Fibroblast of pulmonary artery (primary cell): ENCODE results near the gene PARD3.

Experiments
- DNase-seq: peaks from one replicate; pipeline ENCODE4 v3.0.0-alpha.2; 2010; ENCODE audit warnings: low read depth
- H3K4me3 ChIP-seq: replicated peaks from 2 replicates; pipeline ENCODE4 v1.5.1; 2011; ENCODE audit warnings: low read depth, mild to moderate bottlenecking, control low read depth, low read length, moderate library complexity
- CTCF ChIP-seq: IDR thresholded peaks from 2 replicates; pipeline ENCODE4 v1.5.1; 2011; ENCODE audit warnings: mild to moderate bottlenecking, control low read depth, low read length, inconsistent platforms; ENCODE audit errors: missing control alignments

Gene PARD3

DNA sequence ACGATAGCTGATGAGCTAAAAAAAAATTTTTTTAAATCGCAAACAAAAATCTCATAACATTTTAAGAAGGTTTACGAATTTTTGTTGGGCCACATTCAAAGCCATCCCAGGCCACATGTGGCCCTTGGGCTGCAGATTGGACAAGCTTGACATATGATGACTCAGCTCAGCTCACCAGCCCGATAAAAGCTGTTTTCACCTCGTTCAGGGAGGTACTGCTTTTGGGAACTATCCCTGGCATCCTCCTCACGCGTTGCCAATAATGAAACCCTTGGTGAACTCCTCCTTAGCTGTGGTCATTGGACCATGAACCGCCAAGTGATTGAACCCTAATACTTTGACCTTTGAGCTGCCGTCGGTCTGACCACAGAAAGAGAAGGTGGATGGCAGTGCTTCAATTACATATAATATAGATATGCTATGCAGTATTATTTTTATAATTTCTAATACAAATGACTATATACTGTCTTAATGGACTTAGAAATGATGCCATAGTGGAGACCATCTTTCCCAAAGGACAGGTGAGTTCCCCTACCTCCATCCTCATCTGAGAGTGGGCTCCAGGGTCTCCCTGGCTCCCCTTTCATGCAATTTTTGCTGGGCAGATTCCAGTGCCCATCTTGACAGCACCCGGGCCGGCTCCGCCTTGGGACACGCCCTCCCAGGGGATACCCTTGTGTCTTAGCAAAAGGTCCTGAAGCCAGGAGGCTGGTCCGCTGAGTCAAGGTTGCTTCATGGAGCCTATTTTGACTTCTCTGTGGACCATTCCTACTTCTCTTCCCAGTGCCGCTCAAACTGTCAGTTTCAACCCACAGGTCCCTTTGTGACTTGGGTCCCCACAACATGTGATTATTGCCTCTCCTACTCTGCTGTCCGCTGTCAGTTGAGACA lies 707.2 kb downstream of the PARD3 start:
- TF ChIP-seq CTCF = no peak
- no peak for DNase-seq
- no peak overlapping the region for H3K4me3 ChIP-seq

DNA sequence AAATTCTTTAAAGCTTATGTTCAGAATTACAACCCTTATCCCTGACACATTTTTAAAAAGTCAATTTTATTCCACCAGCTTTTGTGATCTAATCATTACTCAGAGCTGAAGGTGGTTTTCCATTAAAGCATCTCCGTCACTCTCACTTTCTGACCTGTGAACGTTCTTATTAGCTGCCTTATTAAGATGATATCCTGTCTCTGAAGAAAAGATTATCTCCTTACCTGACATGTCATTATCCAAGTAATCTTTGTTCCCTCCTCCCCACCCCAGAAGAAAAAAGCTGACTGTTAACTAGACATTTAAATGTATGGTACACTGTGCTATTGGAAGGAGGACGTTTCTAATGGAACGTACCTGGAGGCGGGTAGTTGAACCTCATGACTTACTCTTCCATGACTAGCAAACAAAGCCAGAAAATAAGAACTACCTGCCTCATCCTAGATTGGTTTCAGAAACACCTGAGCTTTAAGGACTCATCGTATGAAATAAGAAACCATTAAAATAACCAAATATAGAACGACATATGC lies 708.7 kb downstream of the PARD3 start:
- no peak for TF ChIP-seq CTCF
- no peak overlapping the region for H3K4me3 ChIP-seq
- no peak for DNase-seq

- no peak overlapping the region for H3K4me3 ChIP-seq
- DNase-seq = no peak
- no peak for TF ChIP-seq CTCF
Observed at GRCh38 chr10:34104829-34105572, 710.1 kb downstream of the PARD3 start.

- no peak for TF ChIP-seq CTCF
- peak; percentile 83 for DNase-seq
- no peak overlapping the region for H3K4me3 ChIP-seq
Observed at GRCh38 chr10:34102893-34103506, 712.1 kb downstream of the PARD3 start.

DNA sequence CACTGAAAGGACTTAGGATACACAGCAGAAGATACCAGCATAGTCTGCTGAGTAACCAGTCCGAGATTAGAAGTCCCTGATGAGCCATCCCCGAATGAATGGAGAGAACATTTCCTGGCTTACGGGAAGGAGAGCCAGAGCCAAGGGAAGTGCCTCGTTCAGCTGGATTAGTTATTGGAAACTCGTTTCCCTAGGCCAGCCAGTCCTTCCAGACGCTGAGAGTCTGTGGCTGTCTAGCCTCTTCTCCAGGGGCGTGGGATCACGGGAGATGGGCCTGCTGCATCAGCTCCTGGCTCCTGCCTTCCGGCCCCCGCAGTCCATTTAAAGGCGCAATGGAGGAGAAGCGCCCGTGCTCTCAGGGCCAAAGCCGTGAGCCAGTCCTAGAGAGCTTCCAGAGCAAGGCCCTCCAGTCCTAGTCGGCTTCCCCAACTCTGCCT lies 712.8 kb downstream of the PARD3 start:
- no peak for TF ChIP-seq CTCF
- no peak overlapping the region for H3K4me3 ChIP-seq
- DNase-seq = peak; percentile 79

GRCh38 chr10:34101001-34101400 lies 714.1 kb downstream of the PARD3 start:
- DNase-seq = no peak
- H3K4me3 ChIP-seq = no peak overlapping the region

More at GRCh38 chr10:34101001-34101400, 714.1 kb downstream of the PARD3 start:
- no peak for TF ChIP-seq CTCF
